HepG2 (cell line): Measurements from ENCODE around the gene SCUBE2. TPM values are rescaled to one million over a fixed set of nuclear protein-coding genes. Genes with fewer than 3 reads are reported as not detected.

Source experiments
- ATAC-seq: fragments of 200-7000 bp; cut with Tn5 transposase; 3 replicates; pipeline ENCODE4 v1.9.1; 2020; ENCODE audit warnings: mild to moderate bottlenecking, moderate library complexity
- BruUV-seq: library from RNA; stranded (reverse); fragments of 400-500 nt; replicated peaks from 2 replicates; lab custom pipeline; 2021; lab: Mats Ljungman, UMichigan
- CTCF ChIA-PET: fragments of 300-600 bp; formaldehyde crosslinking; extraction: SDS; loops from one replicate; lab custom pipeline; 2021; ENCODE audit warnings: low total read pairs, inconsistent platforms, low intra/inter-chr PET ratio; lab: Yijun Ruan, JAX
- POLR2A ChIA-PET: fragments of 350-600 bp; sonication (Branson Sonifier 250); formaldehyde crosslinking; loops from one replicate; lab custom pipeline; 2020; ENCODE audit warnings: antibody characterized with exemption, inconsistent platforms; lab: Yijun Ruan, JAX
- DNase-seq: peaks from one replicate; pipeline ENCODE4 v3.0.0-alpha.2; 2015; ENCODE audit warnings: low spot score
- FAIRE-seq: peaks from 3 replicates; lab custom pipeline; 2011; peaks lifted over from hg19 to GRCh38; lab: Jason Lieb, UNC
- H2AFZ ChIP-seq: one replicate; pipeline ENCODE4 v1.6.1; 2011; ENCODE audit warnings: low read length, inconsistent platforms
- H3K27ac ChIP-seq: fragments of 300-600 bp; 3 replicates; pipeline ENCODE4 v1.8.0; 2011; ENCODE audit warnings: mixed run types, mild to moderate bottlenecking, mixed read lengths, low read length, inconsistent platforms; ENCODE audit not compliant: insufficient read depth; ENCODE audit errors: extremely low read length
- H3K27me3 ChIP-seq, 2 experiments: fragments of 200-600 bp in 1 of 2; 2 replicates in 1 of 2; 3 replicates in 1 of 2; pipeline versions ENCODE4 v1.6.0 to v1.8.0; 2011; ENCODE audit warnings: low read length in 2 of 2, mild to moderate bottlenecking in 2 of 2, moderate library complexity in 2 of 2, inconsistent platforms in 1 of 2; ENCODE audit not compliant: insufficient read depth in 2 of 2, control insufficient read depth in 1 of 2
- H3K36me3 ChIP-seq, 2 experiments: fragments of 200-600 bp in 1 of 2; replicated peaks in 1 of 2; 2 replicates in 1 of 2; 3 replicates in 1 of 2; pipeline versions ENCODE4 v1.5.1 to v1.8.0; 2011; ENCODE audit warnings: low read length in 2 of 2, inconsistent platforms in 1 of 2; ENCODE audit not compliant: insufficient read depth in 2 of 2, control insufficient read depth in 1 of 2
- H3K4me1 ChIP-seq: 2 replicates; pipeline ENCODE4 v1.5.1; 2012; ENCODE audit warnings: low read length, inconsistent platforms; ENCODE audit not compliant: insufficient read depth
- H3K4me2 ChIP-seq: 2 replicates; pipeline ENCODE4 v1.6.0; 2011; ENCODE audit warnings: low read depth, low read length, inconsistent platforms
- H3K4me3 ChIP-seq, 3 experiments: fragments of 200-600 bp in 1 of 3; sonication (generic), shearing (Covaris generic) in 1 of 3; replicated peaks in 1 of 3; 2 replicates each; pipeline ENCODE4 v1.5.1; 2011 to 2016; ENCODE audit warnings: low read length in 3 of 3, inconsistent platforms in 2 of 3, low read depth in 2 of 3, mild to moderate bottlenecking in 2 of 3, control low read depth in 1 of 3, mixed read lengths in 1 of 3; ENCODE audit not compliant: insufficient read depth in 1 of 3
- H3K79me2 ChIP-seq: one replicate; pipeline ENCODE4 v1.6.1; 2011; ENCODE audit warnings: low read length, inconsistent platforms; ENCODE audit not compliant: insufficient read depth
- H3K9ac ChIP-seq: 2 replicates; pipeline ENCODE4 v1.6.0; 2011; ENCODE audit warnings: mild to moderate bottlenecking, low read depth, low read length, inconsistent platforms; ENCODE audit not compliant: insufficient read depth
- H3K9me3 ChIP-seq: 2 replicates; pipeline ENCODE4 v1.5.1; 2012; ENCODE audit warnings: mild to moderate bottlenecking, low read length
- H4K20me1 ChIP-seq: 2 replicates; pipeline ENCODE4 v1.6.0; 2011; ENCODE audit warnings: inconsistent platforms, mild to moderate bottlenecking, low read length, moderate library complexity; ENCODE audit not compliant: insufficient read depth
- BHLHE40 ChIP-seq: IDR thresholded peaks from 2 replicates; pipeline ENCODE4 v1.6.1; 2011; ENCODE audit warnings: low read length, improper control_type of control experiment
- CTCF ChIP-seq: sonication (generic); formaldehyde crosslinking; IDR thresholded peaks from 2 replicates; pipeline ENCODE4 v1.5.0; 2020; ENCODE audit warnings: mild to moderate bottlenecking, missing genetic modification reagents, moderate library complexity
- IRF9 ChIP-seq: sonication (generic); formaldehyde crosslinking; IDR thresholded peaks from 2 replicates; pipeline ENCODE4 v1.8.0; 2022; ENCODE audit warnings: missing genetic modification reagents, mild to moderate bottlenecking, borderline replicate concordance
- RFXANK ChIP-seq: IDR thresholded peaks from 2 replicates; pipeline ENCODE4 v1.6.1; 2016
- SETDB1 ChIP-seq: sonication (generic); formaldehyde crosslinking; IDR thresholded peaks from 2 replicates; pipeline ENCODE4 v1.5.1; 2020; ENCODE audit warnings: missing genetic modification reagents, mild to moderate bottlenecking, borderline replicate concordance
- ZBTB8A ChIP-seq: sonication (generic); formaldehyde crosslinking; IDR thresholded peaks from 2 replicates; pipeline ENCODE4 v1.4.0; 2020; ENCODE audit warnings: mild to moderate bottlenecking, low read depth, missing genetic modification reagents, borderline replicate concordance
- ZNF543 ChIP-seq: sonication (generic); formaldehyde crosslinking; IDR thresholded peaks from 2 replicates; pipeline ENCODE4 v1.4.0; 2020; ENCODE audit warnings: mild to moderate bottlenecking, missing genetic modification reagents
- ZNF572 ChIP-seq: sonication (generic); formaldehyde crosslinking; IDR thresholded peaks from 2 replicates; pipeline ENCODE4 v1.5.1; 2020; ENCODE audit warnings: mild to moderate bottlenecking, missing genetic modification reagents
- WGBS: methylation state at CpG from one replicate; pipeline ENCODE4 v1.1.6; 2017; ENCODE audit warnings: low lambda C conversion rate; 5-methylcytosine and 5-hydroxymethylcytosine counted together
- in situ Hi-C: cut with HindIII; loops from 2 replicates; pipeline ENCODE4 v1.10.0; 2017; ENCODE audit warnings: low pct_unique_long_range_greater_than_20kb; ENCODE audit not compliant: extremely low pct_ligation_motif_present
- intact Hi-C: fragments of 100-400 bp; cut with micrococcal nuclease; formaldehyde crosslinking; loops from one replicate; pipeline ENCODE4 v1.10.0; 2022; ENCODE audit not compliant: unreplicated experiment
- polyA plus RNA-seq, 8 experiments: library from polyadenylated mRNA; depleted of rRNA in 3 of 8; stranded (reverse) in 7 of 8; unstranded in 1 of 8; fragments of >200 nt; fragmentation: Illumina TruSeq in 4 of 8; extraction: Trizol in 4 of 8; gene quantifications; 2 replicates each; pipeline versions ENCODE4 v1.2.1 to v1.2.3, GENCODE V29; 2011 to 2016; ENCODE audit warnings: low read depth in 4 of 8, missing spikeins in 1 of 8, mixed read lengths in 1 of 8; ENCODE audit not compliant: insufficient read depth in 1 of 8
- total RNA-seq, 5 experiments: library from RNA; depleted of rRNA; stranded (reverse); fragments of >200 nt; fragmentation: Illumina TruSeq; extraction: Trizol; gene quantifications; 2 replicates each; pipeline ENCODE4 v1.2.3, GENCODE V29; 2016; ENCODE audit warnings: low read depth in 1 of 5
- TF ChIP-seq, protein P1 (sequence below): IDR thresholded peaks from 2 replicates; pipeline ENCODE4 v1.6.1; 2016; ENCODE audit warnings: control low read depth

Gene SCUBE2
- total and polyA plus RNA-seq, 2 of the 13 experiments (the other 11 are each of a cell fraction or from before 2014, with no cell fraction given): 0.09 TPM; not detected in 1

- Histone ChIP-seq H3K4me1 (peaks cover 10% of the 10 kb centered on the region), H3K4me3 (no peak overlapping the region), H3K79me2 (no peaks in the 10 kb centered on the region), H3K27ac (no peak overlapping the region), H3K27me3 (peaks cover 1 to 19% of the 10 kb centered on the region in 2 experiments; a peak in 4 of 5 replicates), H3K4me2 (no peak overlapping the region), H3K9ac (no peak overlapping the region), H3K36me3 (no peaks in the 10 kb centered on the region), H4K20me1 (no peaks in the 10 kb centered on the region), H2AFZ (no peak overlapping the region), H3K9me3 (no peaks in the 10 kb centered on the region)
- TF ChIP-seq BHLHE40 (no peak), IRF9 (no peak), ZBTB8A (CRISPR knock-in tag) (no peak), CTCF (CRISPR knock-in tag) (0 out of 2 replicates have a peak, but pooled peaks have one; percentile 16), SETDB1 (CRISPR knock-in tag) (no peak), RFXANK (CRISPR knock-in tag) (no peak), ZNF572 (CRISPR knock-in tag) (no peak), ZNF543 (CRISPR knock-in tag) (no peak)
- TF ChIP-seq, protein P1, sequence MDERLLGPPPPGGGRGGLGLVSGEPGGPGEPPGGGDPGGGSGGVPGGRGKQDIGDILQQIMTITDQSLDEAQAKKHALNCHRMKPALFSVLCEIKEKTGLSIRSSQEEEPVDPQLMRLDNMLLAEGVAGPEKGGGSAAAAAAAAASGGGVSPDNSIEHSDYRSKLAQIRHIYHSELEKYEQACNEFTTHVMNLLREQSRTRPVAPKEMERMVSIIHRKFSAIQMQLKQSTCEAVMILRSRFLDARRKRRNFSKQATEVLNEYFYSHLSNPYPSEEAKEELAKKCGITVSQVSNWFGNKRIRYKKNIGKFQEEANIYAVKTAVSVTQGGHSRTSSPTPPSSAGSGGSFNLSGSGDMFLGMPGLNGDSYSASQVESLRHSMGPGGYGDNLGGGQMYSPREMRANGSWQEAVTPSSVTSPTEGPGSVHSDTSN (CRISPR knock-in tag): no peak
- ChIA-PET CTCF (no interaction called here), POLR2A (no interaction called here)
- DNase-seq: no peak
- no TSS peak for BruUV-seq
- intact Hi-C loops: no loop called here
- in situ Hi-C loops: no loop called here
- WGBS: 43% methylated on average over 5 of the region's 5 CpGs
- FAIRE-seq: no peak
- no peak for ATAC-seq
These were observed 13.0 kb downstream of the SCUBE2 start for GRCh38 chr11:9078113-9079086.
